Right hindlimb (tissue), 1 donor: ENCODE data around the gene TGFA.
A peak's percentile ranks its signal among the peaks of the same experiment; 100 is the strongest.

Experiments
- DNase-seq: peaks from one replicate; pipeline ENCODE4 v3.0.0-alpha.2; 2018

The TGFA gene

DNA sequence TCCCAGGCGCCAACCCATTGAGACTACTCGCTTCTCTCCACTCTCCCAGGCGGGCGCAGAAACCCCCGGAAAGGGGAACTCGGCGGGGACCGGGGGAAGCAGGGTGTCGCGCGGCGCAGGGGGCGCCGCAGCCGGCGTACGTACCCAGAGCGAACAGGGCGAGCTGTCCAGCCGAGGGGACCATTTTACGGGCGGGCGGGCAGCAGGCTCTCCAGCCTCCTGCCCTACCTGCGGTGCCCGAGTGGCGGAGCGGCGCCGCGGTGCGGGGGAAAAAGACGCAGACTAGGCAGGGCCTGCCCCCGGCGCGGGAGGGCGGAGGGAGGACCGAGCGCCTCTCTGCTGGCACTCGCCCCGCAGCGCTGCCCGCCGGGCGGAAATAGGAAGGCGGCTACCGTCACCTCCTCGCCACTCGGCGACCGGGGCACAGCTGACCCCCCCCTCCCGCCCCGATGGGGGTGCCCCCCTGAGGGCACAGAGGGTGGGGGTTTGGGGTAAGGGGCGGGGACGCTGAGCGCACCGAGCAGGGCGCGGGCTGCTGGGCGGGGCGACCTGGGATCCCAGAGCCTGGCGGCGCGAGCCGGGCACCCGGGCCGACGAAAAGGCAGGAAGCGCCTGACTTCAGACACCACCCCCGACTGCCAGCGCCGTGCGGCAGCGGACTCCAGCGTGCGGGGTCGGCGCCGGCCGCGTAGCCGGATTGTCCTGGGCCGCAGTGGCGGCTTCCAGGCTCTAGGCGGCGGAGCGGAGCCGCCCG, at the start of gene TGFA:
TSS of gene TGFA (minus strand) at position 243 of the 754 bp plus-strand sequence. CDS start at position 184, 59 bp downstream.
- peak; percentile 68 for DNase-seq

DNA sequence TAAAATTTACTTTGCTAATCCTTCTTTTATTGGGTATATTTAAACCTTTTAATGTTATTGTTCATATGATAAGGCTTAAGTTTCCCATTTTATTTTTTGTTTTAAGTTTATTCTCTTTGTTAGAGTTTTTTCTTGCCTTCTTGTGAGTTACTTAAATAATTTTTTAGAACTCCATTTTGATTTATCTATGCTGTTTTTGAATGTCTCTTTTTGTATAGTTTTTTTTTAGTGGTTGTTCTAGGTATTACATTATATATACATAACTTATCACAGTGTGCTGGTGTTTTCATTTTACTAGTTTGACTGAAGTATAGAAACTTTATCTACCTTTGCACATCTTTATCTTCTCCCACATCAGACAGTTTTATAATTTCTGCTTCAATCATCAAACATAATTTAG, 49.4 kb upstream of the TGFA start:
- no peak for DNase-seq

DNA sequence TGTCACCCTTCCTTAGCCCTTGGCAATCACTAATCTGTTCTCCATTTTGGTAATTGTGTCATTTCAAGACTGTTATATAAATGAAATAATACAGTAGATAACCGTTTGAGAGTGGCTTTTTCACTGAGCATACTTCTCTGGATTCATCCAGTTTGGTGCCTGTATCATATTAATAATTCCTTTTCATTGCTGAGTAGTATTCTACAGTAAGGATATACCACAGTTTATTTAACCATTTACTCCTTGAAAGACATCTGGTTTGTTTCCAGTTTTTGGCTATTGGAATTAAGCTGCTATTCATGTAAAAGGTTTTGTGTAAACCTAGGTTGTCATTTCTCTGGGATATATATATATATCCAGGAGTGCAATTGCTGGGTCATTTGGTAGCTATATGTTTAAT, 44.6 kb upstream of the TGFA start:
- DNase-seq: no peak

GRCh38 chr2:70596739-70597138, 43.1 kb upstream of the TGFA start:
- peak; percentile 62 for DNase-seq

DNA sequence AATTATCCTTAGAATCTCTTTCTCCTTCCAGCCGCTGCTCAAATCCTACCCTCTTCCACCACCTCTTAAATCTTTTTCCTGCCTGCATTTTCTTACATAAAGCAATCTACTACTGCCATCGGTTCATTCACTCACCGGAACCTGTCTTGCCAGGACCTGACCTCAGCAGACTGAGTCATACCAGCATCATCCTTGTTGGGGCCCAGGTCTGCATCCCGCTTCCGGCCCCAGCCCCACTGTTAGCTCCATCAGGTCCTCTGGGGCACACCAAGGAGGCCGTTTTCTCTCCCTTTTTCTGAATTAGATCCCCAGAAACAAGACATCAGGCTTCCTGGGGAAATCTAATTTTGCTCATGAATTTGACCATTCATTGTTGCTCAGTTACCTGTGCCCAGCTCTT, 42.7 kb upstream of the TGFA start:
- DNase-seq: no peak

DNA sequence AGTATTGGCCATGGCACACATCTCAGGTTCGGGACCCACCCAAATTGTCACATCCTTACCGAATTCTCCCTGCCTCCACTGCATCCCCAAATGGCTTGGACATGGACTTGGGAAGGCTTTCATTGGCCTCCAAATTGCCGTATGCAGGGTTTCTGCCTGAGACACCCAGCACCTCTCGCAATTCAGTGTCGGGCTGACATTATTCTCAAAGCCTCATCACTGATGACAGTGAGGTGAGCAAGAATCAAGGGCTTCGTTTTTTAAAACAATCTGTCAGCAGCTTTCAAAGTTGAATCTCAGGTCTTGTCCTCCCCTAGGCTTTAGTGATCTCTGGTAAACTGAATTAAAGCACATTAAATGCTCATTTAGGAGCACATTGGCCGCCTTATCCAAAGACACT, 29.5 kb upstream of the TGFA start:
- no peak for DNase-seq

DNA sequence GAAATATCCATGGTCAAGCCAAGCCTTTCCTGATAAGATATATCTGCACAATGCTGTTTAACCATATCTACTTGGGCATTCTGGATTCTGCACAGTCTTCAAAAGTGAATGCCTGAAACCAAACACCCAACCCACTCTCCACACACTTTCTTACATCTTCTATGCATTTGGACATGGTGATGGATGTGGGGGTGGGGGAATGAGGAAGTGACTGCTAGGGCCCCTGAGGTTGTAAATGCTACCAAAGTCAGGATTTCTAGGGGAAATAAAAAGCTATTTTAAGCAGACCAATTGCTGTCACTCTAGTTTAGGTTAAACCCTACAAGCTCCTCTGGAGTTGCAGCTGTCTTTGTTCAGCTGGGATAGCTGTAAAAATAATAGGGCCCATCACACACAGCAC, 26.7 kb upstream of the TGFA start:
- DNase-seq: no peak

DNA sequence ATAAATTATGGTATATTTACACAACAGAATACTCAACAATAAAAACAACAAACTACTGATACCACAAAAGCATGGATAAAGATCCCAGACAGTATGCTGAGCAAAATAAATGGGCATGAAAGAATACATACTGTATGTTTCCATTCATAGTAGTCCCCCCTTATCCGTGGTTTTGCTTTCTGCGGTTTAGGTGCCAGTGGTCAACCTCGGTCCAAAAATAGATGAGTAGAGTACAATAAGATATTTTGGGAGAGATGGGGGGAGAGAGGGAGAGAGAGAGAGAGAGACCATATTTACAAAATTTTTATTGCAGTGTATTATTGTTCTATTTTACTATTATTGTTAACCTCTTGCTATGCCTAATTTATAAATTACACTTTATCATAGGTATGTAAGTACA, 21.0 kb upstream of the TGFA start:
- no peak for DNase-seq

DNA sequence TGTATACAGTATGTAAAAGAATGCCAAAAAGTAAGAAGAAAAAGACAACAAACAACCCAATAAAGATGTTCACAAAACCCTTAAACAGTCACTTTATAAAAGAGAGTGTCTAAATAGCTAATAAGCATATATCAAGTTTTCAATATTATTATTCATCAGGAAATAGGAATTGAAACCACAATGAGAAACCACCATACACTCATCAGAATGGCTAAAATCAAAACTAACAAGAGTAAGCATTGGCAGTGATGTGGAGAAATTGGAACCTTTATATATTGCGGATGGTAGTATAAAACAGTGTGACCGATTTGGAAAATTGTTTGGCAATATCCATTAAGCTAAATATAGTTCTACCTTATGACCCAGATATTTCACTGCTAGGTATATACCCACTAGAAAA, 20.5 kb upstream of the TGFA start:
- no peak for DNase-seq

GRCh38 chr2:70570041-70570661, 16.5 kb upstream of the TGFA start:
- no peak for DNase-seq

GRCh38 chr2:70569559-70569958, 15.9 kb upstream of the TGFA start:
- DNase-seq: no peak

GRCh38 chr2:70566906-70567305, 13.3 kb upstream of the TGFA start:
- no peak for DNase-seq

DNA sequence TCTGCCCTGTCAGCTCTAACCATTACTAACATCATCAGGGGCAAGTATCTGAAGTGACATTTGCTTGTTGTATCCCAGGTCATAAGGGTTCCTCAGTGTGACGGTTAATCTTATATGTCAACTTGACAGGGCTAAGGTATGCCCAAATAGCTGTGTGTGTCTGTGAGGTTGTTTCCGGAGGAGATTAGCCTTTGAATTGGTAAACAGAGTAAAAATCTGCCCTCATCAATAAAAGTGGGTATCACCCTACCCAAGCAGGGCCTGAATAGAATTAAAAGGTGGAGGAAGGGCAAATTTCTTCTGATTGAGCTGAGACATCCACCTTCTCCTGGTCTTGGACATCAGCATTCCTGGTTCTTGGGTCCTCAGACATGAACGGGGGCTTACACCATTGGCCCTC, 12.8 kb upstream of the TGFA start:
- no peak for DNase-seq

GRCh38 chr2:70565039-70565731, 11.6 kb upstream of the TGFA start:
- no peak for DNase-seq

DNA sequence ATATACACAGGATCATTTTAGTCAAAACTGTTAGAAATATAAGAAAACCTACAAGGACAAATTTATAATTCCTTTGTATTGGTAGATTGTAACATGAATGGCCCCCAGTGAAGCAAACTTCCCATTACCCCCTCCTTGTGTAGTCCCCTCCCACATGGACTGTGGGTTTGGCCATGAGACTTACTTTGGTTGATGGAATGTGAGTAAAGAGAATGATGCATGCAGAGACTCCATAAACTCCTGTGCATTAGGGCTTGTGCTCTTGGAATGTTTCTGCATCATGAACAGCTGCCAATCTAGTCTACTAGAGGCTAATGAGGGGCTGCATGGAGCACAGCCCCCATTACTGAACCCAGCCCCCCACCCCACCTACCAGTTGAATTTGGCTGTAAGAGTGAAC, 8.3 kb upstream of the TGFA start:
- no peak for DNase-seq

GRCh38 chr2:70560442-70560841, 6.8 kb upstream of the TGFA start:
- DNase-seq: no peak

GRCh38 chr2:70560040-70560439, 6.4 kb upstream of the TGFA start:
- no peak for DNase-seq

- no peak for DNase-seq
Observed at GRCh38 chr2:70558195-70558808, 4.7 kb upstream of the TGFA start.

DNA sequence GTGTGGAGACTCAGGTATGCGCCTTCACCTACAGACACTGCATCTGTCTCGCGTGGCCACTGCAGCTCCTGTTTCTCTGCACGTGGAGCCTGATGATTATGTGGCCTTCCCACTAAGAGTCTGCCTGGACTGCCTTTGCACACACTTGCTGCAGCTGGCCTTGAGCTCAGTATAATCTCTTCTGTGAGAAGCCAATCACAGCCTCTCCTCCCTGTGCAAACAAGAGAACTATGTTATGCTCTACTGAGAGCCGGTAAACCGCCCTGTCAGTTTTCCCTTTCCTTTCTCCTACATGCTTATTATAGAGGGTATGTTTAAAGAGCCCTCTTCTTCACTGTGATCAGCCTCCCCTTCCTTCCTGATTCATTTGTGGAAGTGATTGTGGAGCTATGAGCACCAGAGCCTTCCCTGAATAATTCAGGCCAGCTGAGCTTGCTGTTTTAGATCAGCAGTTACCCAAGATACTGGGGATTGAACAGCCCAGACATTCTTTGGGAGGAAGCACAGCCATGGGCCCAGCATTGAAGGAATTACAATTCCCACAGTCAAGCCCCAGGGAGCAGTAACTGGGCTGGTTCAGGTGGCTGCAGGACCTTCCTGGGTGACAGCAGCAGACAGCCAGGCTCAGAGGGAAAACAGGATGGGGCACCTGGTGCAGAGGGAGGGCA, 3.7 kb upstream of the TGFA start:
- no peak for DNase-seq

- no peak for DNase-seq
Observed at GRCh38 chr2:70556608-70557007, 3.0 kb upstream of the TGFA start.

GRCh38 chr2:70554338-70554892, 789 bp upstream of the TGFA start:
- no peak for DNase-seq

- no peak for DNase-seq
Observed at GRCh38 chr2:70553334-70553583, 367 bp downstream of the TGFA start.
